Measurements from ENCODE around the gene PRKCQ.

Gene PRKCQ

DNA sequence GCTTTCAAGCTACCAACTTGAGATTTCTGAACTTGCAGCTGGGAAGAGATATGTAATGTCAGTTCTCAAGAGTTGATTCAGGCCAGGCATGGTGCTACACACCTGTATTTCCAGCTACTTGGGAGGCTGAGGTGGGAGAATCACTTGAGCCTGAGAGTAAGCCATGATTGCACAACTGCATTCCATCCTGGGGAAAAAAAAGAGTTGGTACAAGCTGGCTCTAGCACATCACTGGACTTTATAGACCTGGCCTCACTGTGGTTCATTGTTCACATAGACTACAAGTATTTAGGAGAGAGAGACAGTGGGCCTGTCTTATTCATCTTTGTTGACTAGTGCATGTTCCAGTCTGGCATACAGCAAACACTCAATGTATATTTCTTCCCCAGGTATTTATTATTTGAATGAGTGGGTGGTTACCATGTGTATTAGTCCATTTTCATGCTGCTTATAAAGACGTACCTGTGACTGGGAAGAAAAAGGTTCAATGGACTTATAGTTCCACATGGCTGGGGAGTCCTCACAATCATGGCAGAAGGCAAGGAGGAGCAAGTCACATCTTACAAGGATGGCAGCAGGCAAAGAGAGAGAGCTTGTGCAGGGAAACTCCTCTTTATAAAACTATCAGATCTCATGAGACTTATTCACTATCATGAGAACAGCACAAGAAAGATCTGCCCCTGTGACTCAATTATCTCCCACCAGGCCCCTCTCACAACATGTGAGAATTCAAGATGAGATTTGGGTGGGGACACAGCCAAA is 200.9 kb downstream of the PRKCQ start:
- no peak for DNase-seq
